HepG2 (cell line): ENCODE results near the gene RIPK1. TPM values are rescaled to one million over a fixed set of nuclear protein-coding genes. Genes with fewer than 3 reads are reported as not detected.

Source experiments
- BCL3 ChIP-seq: sonication (generic); formaldehyde crosslinking; IDR thresholded peaks from 2 replicates; pipeline ENCODE4 v1.5.1; 2020; ENCODE audit warnings: mild to moderate bottlenecking, missing genetic modification reagents, moderate library complexity
- CCAR2 ChIP-seq: fragments of 200-400 bp; formaldehyde crosslinking; optimal IDR thresholded peaks from 2 replicates; pipeline ENCODE3; 2018; ENCODE audit warnings: low read depth, mild to moderate bottlenecking, low read length, moderate library complexity
- FOXJ3 ChIP-seq: sonication (generic); formaldehyde crosslinking; IDR thresholded peaks from 2 replicates; pipeline ENCODE4 v1.4.0; 2020; ENCODE audit warnings: missing genetic modification reagents, mild to moderate bottlenecking, borderline replicate concordance
- GMEB1 ChIP-seq: sonication (generic); formaldehyde crosslinking; IDR thresholded peaks from 2 replicates; pipeline ENCODE4 v1.5.1; 2020; ENCODE audit warnings: missing genetic modification reagents, mild to moderate bottlenecking, borderline replicate concordance
- MAFG ChIP-seq: sonication (generic); formaldehyde crosslinking; IDR thresholded peaks from 2 replicates; pipeline ENCODE4 v1.5.1; 2020; ENCODE audit warnings: mild to moderate bottlenecking, missing genetic modification reagents
- NFE2L2 ChIP-seq: fragments of 150-350 bp; IDR thresholded peaks from 2 replicates; pipeline ENCODE4 v1.6.1; 2014; ENCODE audit warnings: low read length
- PCBP2 ChIP-seq: fragments of 200-400 bp; formaldehyde crosslinking; optimal IDR thresholded peaks from 2 replicates; pipeline ENCODE3; 2018; ENCODE audit warnings: low read length, low read depth; ENCODE audit not compliant: poor library complexity, severe bottlenecking
- TMF1 ChIP-seq: sonication (generic); formaldehyde crosslinking; IDR thresholded peaks from 2 replicates; pipeline ENCODE4 v1.8.1; 2022; ENCODE audit warnings: low read depth, missing genetic modification reagents
- ZFP1 ChIP-seq: IDR thresholded peaks from 2 replicates; pipeline ENCODE4 v1.6.1; 2016
- ZNF17 ChIP-seq: sonication (generic); formaldehyde crosslinking; IDR thresholded peaks from 2 replicates; pipeline ENCODE4 v1.5.0; 2020; ENCODE audit warnings: mild to moderate bottlenecking, missing genetic modification reagents
- ZNF281 ChIP-seq: sonication (generic); formaldehyde crosslinking; IDR thresholded peaks from 2 replicates; pipeline ENCODE4 v1.4.0; 2020; ENCODE audit warnings: missing genetic modification reagents, borderline replicate concordance
- ZNF318 ChIP-seq: sonication (generic); formaldehyde crosslinking; IDR thresholded peaks from 2 replicates; pipeline ENCODE4 v1.4.0; 2020; ENCODE audit warnings: mild to moderate bottlenecking, missing genetic modification reagents
- ZNF816 ChIP-seq: sonication (generic); formaldehyde crosslinking; IDR thresholded peaks from 2 replicates; pipeline ENCODE4 v1.8.0; 2022; ENCODE audit warnings: missing genetic modification reagents, mild to moderate bottlenecking, borderline replicate concordance
- polyA plus RNA-seq, 8 experiments: library from polyadenylated mRNA; depleted of rRNA in 3 of 8; stranded (reverse) in 7 of 8; unstranded in 1 of 8; fragments of >200 nt; fragmentation: Illumina TruSeq in 4 of 8; extraction: Trizol in 4 of 8; gene quantifications; 2 replicates each; pipeline versions ENCODE4 v1.2.1 to v1.2.3, GENCODE V29; 2011 to 2016; ENCODE audit warnings: low read depth in 4 of 8, missing spikeins in 1 of 8, mixed read lengths in 1 of 8; ENCODE audit not compliant: insufficient read depth in 1 of 8
- total RNA-seq, 5 experiments: library from RNA; depleted of rRNA; stranded (reverse); fragments of >200 nt; fragmentation: Illumina TruSeq; extraction: Trizol; gene quantifications; 2 replicates each; pipeline ENCODE4 v1.2.3, GENCODE V29; 2016; ENCODE audit warnings: low read depth in 1 of 5

Gene RIPK1
- total and polyA plus RNA-seq, 2 of the 13 experiments (the other 11 are each of a cell fraction or from before 2014, with no cell fraction given): 9.0 to 10.3 TPM

- TF ChIP-seq BCL3 (CRISPR knock-in tag): no peak
- TF ChIP-seq ZNF17 (CRISPR knock-in tag): no peak
- TF ChIP-seq ZFP1 (CRISPR knock-in tag): no peak
- TF ChIP-seq GMEB1: peak; percentile 70; the same call in 1 of the 2 replicates
- TF ChIP-seq CCAR2: no peak
- peak; percentile 25; the same call in 1 of the 2 replicates for TF ChIP-seq TMF1 (CRISPR knock-in tag)
- peak; percentile 65; the same call in 1 of the 2 replicates for TF ChIP-seq ZNF816 (CRISPR knock-in tag)
- no peak for TF ChIP-seq PCBP2
- peak; percentile 44; the same call in 1 of the 2 replicates for TF ChIP-seq ZNF318 (CRISPR knock-in tag)
- TF ChIP-seq ZNF281 (CRISPR knock-in tag): no peak
- TF ChIP-seq MAFG (CRISPR knock-in tag): no peak
- TF ChIP-seq NFE2L2: no peak
- TF ChIP-seq FOXJ3 (CRISPR knock-in tag): 0 out of 2 replicates have a peak, but pooled peaks have one; percentile 48
These were observed 4.3 kb upstream of the RIPK1 start (continued) for GRCh38 chr6:3063733-3064700.
